ENCODE data around the gene TMEM59L. TPM values are rescaled to one million over a fixed set of nuclear protein-coding genes. Genes with fewer than 3 reads are reported as not detected.

Gene TMEM59L
- total and polyA plus RNA-seq, 4 donors: 0.08 to 0.15 (median 0.08) TPM; not detected in 1

GRCh38 chr19:18660051-18660910, 47.6 kb downstream of the TMEM59L start:
- H3K4me3 ChIP-seq (ENCODE audit: low read depth in 1 of 3, low read length in 3 of 3): no peak overlapping the region
- no peak for DNase-seq (ENCODE audit: low spot score)
- no peaks in the 10 kb centered on the region for H3K36me3 ChIP-seq (ENCODE audit: control insufficient read depth in 4 of 4, insufficient read depth in 3 of 4, low read depth in 1 of 4, low read length in 3 of 4)
- no peak overlapping the region for H3K9ac ChIP-seq (ENCODE audit: low read depth in 1 of 2, low read length in 2 of 2)
- H3K27ac ChIP-seq (ENCODE audit: low read depth in 1 of 2, low read length in 2 of 2): no peak overlapping the region
- TF ChIP-seq, protein P1, sequence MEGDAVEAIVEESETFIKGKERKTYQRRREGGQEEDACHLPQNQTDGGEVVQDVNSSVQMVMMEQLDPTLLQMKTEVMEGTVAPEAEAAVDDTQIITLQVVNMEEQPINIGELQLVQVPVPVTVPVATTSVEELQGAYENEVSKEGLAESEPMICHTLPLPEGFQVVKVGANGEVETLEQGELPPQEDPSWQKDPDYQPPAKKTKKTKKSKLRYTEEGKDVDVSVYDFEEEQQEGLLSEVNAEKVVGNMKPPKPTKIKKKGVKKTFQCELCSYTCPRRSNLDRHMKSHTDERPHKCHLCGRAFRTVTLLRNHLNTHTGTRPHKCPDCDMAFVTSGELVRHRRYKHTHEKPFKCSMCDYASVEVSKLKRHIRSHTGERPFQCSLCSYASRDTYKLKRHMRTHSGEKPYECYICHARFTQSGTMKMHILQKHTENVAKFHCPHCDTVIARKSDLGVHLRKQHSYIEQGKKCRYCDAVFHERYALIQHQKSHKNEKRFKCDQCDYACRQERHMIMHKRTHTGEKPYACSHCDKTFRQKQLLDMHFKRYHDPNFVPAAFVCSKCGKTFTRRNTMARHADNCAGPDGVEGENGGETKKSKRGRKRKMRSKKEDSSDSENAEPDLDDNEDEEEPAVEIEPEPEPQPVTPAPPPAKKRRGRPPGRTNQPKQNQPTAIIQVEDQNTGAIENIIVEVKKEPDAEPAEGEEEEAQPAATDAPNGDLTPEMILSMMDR (IDR thresholded peaks at IDR 0.05; ENCODE audit: low read depth, low read length, missing input control): no peak
- TF ChIP-seq HNF4G (IDR thresholded peaks at IDR 0.05) (no peak), ATF3 (IDR thresholded peaks at IDR 0.05) (no peak), RAD21 (IDR thresholded peaks at IDR 0.05) (no peak), RXRA (IDR thresholded peaks at IDR 0.05) (no peak), HNF4A (conservative IDR thresholded peaks at IDR 0.05) (no peak), FOXA1 (IDR thresholded peaks at IDR 0.05) (no peak), ZBTB33 (IDR thresholded peaks at IDR 0.05) (no peak), EGR1 (IDR thresholded peaks at IDR 0.05; ENCODE audit: low read depth in 2 of 2) (no peak), NR2F2 (IDR thresholded peaks at IDR 0.05) (no peak), JUND (IDR thresholded peaks at IDR 0.05) (no peak), FOXA2 (IDR thresholded peaks at IDR 0.05) (no peak)
- TF ChIP-seq, protein P2, sequence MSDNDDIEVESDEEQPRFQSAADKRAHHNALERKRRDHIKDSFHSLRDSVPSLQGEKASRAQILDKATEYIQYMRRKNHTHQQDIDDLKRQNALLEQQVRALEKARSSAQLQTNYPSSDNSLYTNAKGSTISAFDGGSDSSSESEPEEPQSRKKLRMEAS (IDR thresholded peaks at IDR 0.05): no peak
- 93% methylated on average over 37 of the region's 37 CpGs for WGBS
- no peaks in the 10 kb centered on the region for H3K9me3 ChIP-seq (ENCODE audit: control insufficient read depth in 4 of 4, low read length in 3 of 4)
- no peaks in the 10 kb centered on the region for H3K27me3 ChIP-seq (ENCODE audit: control insufficient read depth in 4 of 4, insufficient read depth in 4 of 4, low read length in 3 of 4)
- H3K4me1 ChIP-seq (ENCODE audit: control insufficient read depth in 4 of 4, insufficient read depth in 4 of 4, low read length in 3 of 4): no peaks in the 10 kb centered on the region

GRCh38 chr19:18660939-18661670, 48.4 kb downstream of the TMEM59L start:
- TF ChIP-seq GABPA (IDR thresholded peaks at IDR 0.05 in 1 of 2, conservative IDR thresholded peaks at IDR 0.05 in 1 of 2): no peak
- TF ChIP-seq, protein P1 (IDR thresholded peaks at IDR 0.05; ENCODE audit: low read depth, low read length, missing input control): no peak
- no peak for TF ChIP-seq JUND (IDR thresholded peaks at IDR 0.05)
- no peak for TF ChIP-seq SP1 (IDR thresholded peaks at IDR 0.05)
- no peak for TF ChIP-seq YY1 (IDR thresholded peaks at IDR 0.05)
- H3K27ac ChIP-seq (ENCODE audit: low read depth in 1 of 2, low read length in 2 of 2): no peak overlapping the region
- H3K36me3 ChIP-seq (ENCODE audit: control insufficient read depth in 4 of 4, insufficient read depth in 3 of 4, low read depth in 1 of 4, low read length in 3 of 4): peaks cover 0 to 5% (median 0%) of the 10 kb centered on the region in 4 donors
- H3K4me3 ChIP-seq (ENCODE audit: low read depth in 1 of 3, low read length in 3 of 3): no peak overlapping the region
- WGBS: 94% methylated on average over 10 of the region's 10 CpGs
- DNase-seq (ENCODE audit: low spot score): no peak
- no peaks in the 10 kb centered on the region for H3K4me1 ChIP-seq (ENCODE audit: control insufficient read depth in 4 of 4, insufficient read depth in 4 of 4, low read length in 3 of 4)
- H3K9ac ChIP-seq (ENCODE audit: low read depth in 1 of 2, low read length in 2 of 2): no peak overlapping the region
- H3K9me3 ChIP-seq (ENCODE audit: control insufficient read depth in 4 of 4, low read length in 3 of 4): no peaks in the 10 kb centered on the region
- no peaks in the 10 kb centered on the region for H3K27me3 ChIP-seq (ENCODE audit: control insufficient read depth in 4 of 4, insufficient read depth in 4 of 4, low read length in 3 of 4)
